Heart left ventricle (tissue), 13 donors: ENCODE data around the gene SDE2.

Source experiments
- POLR2A ChIP-seq, 2 donors: fragments of 450-650 bp; IDR thresholded peaks; one replicate each; pipeline ENCODE4 v1.6.1; 2017; ENCODE audit warnings: antibody characterized with exemption in 2 of 2, mild to moderate bottlenecking in 2 of 2, moderate library complexity in 2 of 2
- TF ChIP-seq, protein P1 (sequence below), 12 donors: fragments of 200-600 bp; sonication (generic) in 4 of 12; IDR thresholded peaks; one replicate each; pipeline versions ENCODE4 v1.5.0 to v1.8.0; 2018 to 2022; ENCODE audit warnings: antibody characterized with exemption in 12 of 12, mild to moderate bottlenecking in 5 of 12
- donor health status: ischemic (EF 13 %, LVEDD 7.1; RV severe dilation, severe dysfunction).
- donor health status: DM: no; HTN: yes; CAD: no.
- donor health status: DM: no; HTN: no; CAD: no.
- donor health status: ischemic (EF 25% LVEDD 6.9; RV normal size, moderate dysfunction).
- donor health status: ischemic (EF 25% LVEDD 5.7; RV mildly dilated, moderate dysfunction).
- donor health status: ischemic (EF 35%, LVEDD 5.7; RV mildly dilated, moderate dysfunction).
- donor health status: nonischemic (EF 11% LVEDD 7.7; RV severe dilation, severe dysfunction).
- donor health status: DM: yes; HTN: yes; CAD: no.
- donor health status: PGD.
- donor health status: ischemic (EF 29% LVEDD 5.4; RV normal size, mild dysfunction).
- donor health status: nonischemic (EF 23%, LVEDD 6.1; RV moderate dilation, normal function).

DNA sequence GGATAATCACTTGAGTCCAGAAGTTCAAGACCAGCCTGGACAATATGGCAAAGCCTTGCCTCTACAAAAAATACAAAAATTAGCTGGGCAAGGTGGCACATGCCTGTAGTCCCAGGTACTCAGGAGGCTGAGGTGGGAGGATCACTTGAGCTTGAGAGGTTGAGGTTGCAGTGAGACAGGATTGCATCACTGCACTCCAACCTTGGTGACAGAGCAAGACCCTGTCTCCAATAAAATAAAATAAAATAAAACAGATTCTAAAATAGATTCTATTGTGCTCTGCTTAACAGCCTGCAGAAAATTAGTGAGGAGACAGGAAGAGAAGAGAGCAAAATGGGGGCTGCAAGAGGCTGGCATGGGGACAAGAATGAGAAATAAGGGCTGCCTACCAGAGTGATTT, 7.5 kb upstream of the SDE2 start:
- TF ChIP-seq, protein P1, sequence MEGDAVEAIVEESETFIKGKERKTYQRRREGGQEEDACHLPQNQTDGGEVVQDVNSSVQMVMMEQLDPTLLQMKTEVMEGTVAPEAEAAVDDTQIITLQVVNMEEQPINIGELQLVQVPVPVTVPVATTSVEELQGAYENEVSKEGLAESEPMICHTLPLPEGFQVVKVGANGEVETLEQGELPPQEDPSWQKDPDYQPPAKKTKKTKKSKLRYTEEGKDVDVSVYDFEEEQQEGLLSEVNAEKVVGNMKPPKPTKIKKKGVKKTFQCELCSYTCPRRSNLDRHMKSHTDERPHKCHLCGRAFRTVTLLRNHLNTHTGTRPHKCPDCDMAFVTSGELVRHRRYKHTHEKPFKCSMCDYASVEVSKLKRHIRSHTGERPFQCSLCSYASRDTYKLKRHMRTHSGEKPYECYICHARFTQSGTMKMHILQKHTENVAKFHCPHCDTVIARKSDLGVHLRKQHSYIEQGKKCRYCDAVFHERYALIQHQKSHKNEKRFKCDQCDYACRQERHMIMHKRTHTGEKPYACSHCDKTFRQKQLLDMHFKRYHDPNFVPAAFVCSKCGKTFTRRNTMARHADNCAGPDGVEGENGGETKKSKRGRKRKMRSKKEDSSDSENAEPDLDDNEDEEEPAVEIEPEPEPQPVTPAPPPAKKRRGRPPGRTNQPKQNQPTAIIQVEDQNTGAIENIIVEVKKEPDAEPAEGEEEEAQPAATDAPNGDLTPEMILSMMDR (IDR thresholded peaks at IDR 0.05): no peak
- no peak for TF ChIP-seq POLR2A (IDR thresholded peaks at IDR 0.05)
